Measurements from ENCODE around the gene FGFR4. TPM values are rescaled to one million over a fixed set of nuclear protein-coding genes. Genes with fewer than 3 reads are reported as not detected.

Gene FGFR4
- total RNA-seq (2022; extraction: Qiagen RNA extraction; ENCODE audit: low read depth), result 22.0 to 26.5 TPM (median 23.1 TPM) in 5 replicates

GRCh38 chr5:177086654-177087397, at the start of gene FGFR4:
TSS of gene FGFR4 (plus strand) at chr5:177086915. CDS start at chr5:177089603, 2,688 bp downstream.

GRCh38 chr5:177133096-177133852, 46.6 kb downstream of the FGFR4 start, which contains the start of gene NSD1:
TSS of gene NSD1 (plus strand) at chr5:177133773. CDS start at chr5:177135104, 1,331 bp downstream.

Other genes with a start within 250 kb of the FGFR4 start
- not detected in 5 replicates for gene HK3, start 187.6 kb upstream of the FGFR4 start, total RNA-seq (2022; extraction: Qiagen RNA extraction; ENCODE audit: low read depth)
- 41.7 to 46.4 TPM (median 44.3 TPM) in 5 replicates for gene UIMC1, start 80.1 kb upstream of the FGFR4 start, total RNA-seq (2022; extraction: Qiagen RNA extraction; ENCODE audit: low read depth)
- 10.3 to 12.6 TPM (median 11.9 TPM) in 5 replicates for gene ZNF346, start 64.2 kb upstream of the FGFR4 start, total RNA-seq (2022; extraction: Qiagen RNA extraction; ENCODE audit: low read depth)
- 16.1 to 27.6 TPM (median 23.7 TPM) in 5 replicates for gene NSD1, start 46.9 kb downstream of the FGFR4 start, total RNA-seq (2022; extraction: Qiagen RNA extraction; ENCODE audit: low read depth)
- 23.6 to 29.0 TPM (median 25.9 TPM) in 5 replicates for gene RAB24, start 216.8 kb downstream of the FGFR4 start, total RNA-seq (2022; extraction: Qiagen RNA extraction; ENCODE audit: low read depth)
- gene PRELID1, start 216.9 kb downstream of the FGFR4 start, total RNA-seq (2022; extraction: Qiagen RNA extraction; ENCODE audit: low read depth), result 286 to 389 TPM (median 365 TPM) in 5 replicates
- 11.4 to 22.4 TPM (median 16.5 TPM) in 5 replicates for gene MXD3, start 225.0 kb downstream of the FGFR4 start, total RNA-seq (2022; extraction: Qiagen RNA extraction; ENCODE audit: low read depth)